Stimulated activated CD8-positive, alpha-beta memory T cell treated with anti-CD3 and anti-CD28 coated beads, Interleukin-15, amount 100 ng/mL, for 24 hours (primary cell): ENCODE results near the gene MMP14.
"Not testable (repeated sequence)": the region's sequence is repeated elsewhere in the genome, so short reads cannot be mapped to it uniquely, and the experiment has no call there.

ENCODE experiments used
- DNase-seq: peaks from one replicate; pipeline ENCODE4 v3.0.0-alpha.2; 2020; ENCODE audit warnings: low read depth

The MMP14 gene

GRCh38 chr14:22842211-22843122, 6.1 kb downstream of the MMP14 start:
- DNase-seq: no peak

DNA sequence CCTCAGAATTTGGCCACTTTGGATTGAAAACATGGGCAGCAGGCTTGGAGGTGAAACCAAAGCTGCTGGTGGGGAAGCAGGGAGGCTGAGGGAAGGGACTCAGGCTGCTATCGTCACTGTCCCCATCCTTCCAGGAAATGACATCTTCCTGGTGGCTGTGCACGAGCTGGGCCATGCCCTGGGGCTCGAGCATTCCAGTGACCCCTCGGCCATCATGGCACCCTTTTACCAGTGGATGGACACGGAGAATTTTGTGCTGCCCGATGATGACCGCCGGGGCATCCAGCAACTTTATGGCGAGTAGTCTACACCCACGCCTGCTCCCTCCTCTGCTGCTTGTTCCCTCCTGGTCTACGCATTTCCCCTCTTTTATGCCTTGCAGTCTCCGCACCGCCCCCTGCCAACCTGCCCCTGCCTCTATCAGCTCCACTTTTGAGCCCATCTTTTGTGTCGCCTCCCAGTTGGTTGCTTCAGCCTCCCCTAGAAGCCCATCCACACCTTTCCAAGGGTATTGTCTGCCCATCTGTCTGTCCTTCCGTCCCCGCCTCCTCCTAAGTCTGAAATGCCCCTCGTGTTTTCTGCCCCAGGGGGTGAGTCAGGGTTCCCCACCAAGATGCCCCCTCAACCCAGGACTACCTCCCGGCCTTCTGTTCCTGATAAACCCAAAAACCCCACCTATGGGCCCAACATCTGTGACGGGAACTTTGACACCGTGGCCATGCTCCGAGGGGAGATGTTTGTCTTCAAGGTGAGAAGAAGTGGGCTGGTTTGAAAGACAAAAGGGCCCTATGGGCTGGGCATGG, 6.9 kb downstream of the MMP14 start:
- no peak for DNase-seq

DNA sequence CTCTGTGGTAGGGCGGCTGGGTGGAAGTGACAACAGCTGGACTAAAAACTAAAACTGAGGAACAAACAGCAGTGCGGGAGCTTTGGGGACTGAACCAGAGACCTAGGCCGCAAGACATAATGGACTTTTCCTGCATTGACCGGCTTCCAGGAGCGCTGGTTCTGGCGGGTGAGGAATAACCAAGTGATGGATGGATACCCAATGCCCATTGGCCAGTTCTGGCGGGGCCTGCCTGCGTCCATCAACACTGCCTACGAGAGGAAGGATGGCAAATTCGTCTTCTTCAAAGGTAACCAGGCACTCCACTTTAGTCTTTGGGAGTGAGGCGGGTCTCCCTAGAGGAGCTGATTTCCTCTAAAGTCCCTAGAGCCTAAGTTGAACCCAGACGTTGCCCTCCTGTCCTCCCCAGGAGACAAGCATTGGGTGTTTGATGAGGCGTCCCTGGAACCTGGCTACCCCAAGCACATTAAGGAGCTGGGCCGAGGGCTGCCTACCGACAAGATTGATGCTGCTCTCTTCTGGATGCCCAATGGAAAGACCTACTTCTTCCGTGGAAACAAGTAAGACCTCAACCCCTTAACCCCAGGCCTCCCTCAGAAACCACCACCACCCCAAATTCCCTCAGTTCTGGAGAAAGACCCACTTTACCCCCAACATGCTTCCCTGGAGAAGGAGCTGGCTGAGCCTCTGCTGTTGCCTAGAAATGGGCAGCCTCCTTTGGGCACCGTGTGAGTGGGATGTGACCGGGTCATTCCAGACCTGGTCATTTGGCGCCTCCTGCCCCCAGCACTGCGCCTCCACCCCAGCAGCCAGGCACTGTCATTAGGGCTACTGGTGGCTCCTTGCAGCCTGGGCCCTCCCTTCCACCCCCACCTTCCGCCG, 8.1 kb downstream of the MMP14 start:
- no peak for DNase-seq

GRCh38 chr14:22845103-22845394, 8.7 kb downstream of the MMP14 start:
- DNase-seq: no peak

DNA sequence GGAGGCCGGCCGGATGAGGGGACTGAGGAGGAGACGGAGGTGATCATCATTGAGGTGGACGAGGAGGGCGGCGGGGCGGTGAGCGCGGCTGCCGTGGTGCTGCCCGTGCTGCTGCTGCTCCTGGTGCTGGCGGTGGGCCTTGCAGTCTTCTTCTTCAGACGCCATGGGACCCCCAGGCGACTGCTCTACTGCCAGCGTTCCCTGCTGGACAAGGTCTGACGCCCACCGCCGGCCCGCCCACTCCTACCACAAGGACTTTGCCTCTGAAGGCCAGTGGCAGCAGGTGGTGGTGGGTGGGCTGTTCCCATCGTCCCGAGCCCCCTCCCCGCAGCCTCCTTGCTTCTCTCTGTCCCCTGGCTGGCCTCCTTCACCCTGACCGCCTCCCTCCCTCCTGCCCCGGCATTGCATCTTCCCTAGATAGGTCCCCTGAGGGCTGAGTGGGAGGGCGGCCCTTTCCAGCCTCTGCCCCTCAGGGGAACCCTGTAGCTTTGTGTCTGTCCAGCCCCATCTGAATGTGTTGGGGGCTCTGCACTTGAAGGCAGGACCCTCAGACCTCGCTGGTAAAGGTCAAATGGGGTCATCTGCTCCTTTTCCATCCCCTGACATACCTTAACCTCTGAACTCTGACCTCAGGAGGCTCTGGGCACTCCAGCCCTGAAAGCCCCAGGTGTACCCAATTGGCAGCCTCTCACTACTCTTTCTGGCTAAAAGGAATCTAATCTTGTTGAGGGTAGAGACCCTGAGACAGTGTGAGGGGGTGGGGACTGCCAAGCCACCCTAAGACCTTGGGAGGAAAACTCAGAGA, 9.6 kb downstream of the MMP14 start:
- DNase-seq: no peak

GRCh38 chr14:22846811-22847307, 10.5 kb downstream of the MMP14 start:
- DNase-seq: no peak

DNA sequence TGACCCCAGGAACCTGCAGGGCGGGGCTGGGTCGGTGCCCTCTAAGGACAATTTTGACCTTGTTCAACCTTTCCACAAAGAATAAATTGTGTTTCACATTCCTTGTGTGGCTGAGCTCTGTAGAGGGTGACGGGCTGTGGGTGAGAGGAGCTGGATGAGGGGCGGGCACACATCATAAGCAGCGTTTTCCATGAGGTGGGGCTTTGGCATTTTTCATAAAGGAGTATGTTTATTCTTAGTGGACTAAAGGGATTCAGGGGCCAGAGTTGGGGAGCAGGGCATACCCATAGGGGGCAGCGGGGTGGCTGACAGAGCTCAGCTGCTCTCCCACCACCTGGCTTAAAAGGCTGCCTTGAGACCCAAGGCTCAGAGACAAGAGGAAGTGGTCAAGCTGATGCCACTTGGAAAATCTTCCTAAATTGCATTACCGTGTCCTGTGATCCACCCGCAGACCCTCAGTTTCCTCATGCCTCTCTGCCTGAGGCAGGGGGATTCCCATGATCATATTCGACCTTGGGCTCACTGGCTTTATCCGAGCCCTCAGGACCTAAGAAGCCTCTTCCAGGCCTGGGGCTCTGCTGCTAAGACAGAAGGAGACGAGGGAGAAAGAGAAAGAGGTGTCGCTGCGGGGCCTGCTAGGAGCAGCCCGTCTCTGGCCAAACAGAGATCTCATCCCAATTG, 11.4 kb downstream of the MMP14 start:
- no peak for DNase-seq

DNA sequence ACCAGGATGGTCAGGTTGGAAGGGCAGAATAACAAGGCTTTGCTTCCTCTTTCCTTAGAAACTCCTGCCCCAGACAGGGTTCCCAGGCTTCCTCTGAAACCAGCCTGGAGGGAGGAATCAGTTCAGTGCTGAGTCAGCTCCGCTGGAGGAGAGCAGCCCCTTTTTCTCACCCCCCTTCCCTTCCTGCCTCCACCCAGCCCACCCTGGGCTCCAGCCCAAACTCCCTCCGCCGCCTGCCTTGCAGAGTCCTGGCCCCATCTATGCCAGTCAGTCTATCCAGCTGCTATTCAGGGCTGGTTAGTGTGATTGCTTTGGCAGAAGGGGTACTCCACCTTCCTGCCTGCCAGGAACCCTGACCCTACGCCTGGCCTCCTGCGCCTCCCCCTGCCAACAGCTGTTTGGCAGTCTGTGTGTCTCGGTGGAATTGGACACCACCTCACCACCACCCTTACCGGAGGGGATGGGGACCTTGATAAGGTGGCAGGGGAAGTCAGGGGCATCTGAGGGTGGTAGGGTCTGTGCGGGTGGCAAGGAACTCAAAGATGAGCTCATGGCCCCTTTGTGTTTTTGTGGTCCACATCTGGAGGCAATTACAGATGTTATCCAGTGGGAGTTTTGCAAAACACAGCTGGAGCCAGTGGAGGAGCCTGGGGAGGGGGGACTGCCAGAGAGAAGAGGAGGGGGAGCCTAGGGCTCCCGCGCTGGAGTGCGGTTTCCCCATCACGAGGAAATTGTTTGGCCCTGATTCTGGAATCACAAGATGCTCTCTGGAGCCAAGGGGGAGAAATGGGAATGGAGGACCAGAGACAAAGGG, 12.2 kb downstream of the MMP14 start:
- no peak for DNase-seq

DNA sequence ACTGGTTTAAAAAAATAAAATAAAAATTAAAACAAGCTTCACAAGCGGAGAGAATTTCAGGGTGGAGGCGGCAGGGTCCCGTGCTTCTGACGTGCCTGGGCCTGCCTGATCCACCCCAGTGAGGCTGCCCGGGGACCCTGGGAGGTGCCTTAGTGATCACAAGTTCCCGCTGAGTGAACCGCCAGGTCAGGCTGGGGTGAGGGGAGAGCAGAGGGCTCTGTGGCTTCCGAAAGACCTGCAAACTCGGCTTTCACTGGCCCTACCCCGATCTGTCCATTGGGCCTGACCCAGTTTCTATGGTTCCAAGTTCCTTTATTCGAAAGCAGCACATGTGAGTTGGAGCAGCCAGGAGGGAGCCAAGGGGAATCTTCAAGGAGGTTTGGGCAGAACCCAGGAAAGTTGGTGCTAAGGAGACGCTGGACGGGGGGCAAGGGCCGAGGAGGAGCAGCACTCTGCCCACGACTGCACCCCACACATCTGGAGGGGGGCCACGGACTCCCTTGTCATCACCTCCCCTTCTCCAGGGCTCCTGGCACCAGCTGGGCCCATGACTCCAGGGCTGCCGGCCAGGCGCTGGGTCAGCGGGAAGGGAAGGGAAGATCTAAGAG, 12.9 kb downstream of the MMP14 start:
- DNase-seq: no peak

GRCh38 chr14:22850944-22851764, 14.8 kb downstream of the MMP14 start:
- no peak for DNase-seq

DNA sequence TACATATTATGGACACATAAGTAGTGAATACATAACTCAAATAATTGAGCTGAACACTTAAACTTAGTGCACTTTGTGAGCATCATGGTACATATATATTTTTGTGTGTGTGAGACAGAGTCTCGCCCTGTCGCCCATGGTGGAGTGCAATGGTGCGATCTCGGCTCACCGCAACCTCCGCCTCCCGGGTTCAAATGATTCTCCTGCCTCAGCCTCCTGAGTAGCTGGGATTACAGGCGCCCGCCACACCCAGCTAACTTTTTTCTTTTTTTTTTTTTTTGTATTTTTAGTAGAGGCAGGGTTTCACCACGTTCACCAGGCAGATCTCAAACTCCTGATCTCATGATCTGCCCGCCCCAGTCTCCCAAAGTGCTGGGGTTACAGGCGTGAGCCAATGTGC, 15.8 kb downstream of the MMP14 start:
- not testable (repeated sequence) for DNase-seq

DNA sequence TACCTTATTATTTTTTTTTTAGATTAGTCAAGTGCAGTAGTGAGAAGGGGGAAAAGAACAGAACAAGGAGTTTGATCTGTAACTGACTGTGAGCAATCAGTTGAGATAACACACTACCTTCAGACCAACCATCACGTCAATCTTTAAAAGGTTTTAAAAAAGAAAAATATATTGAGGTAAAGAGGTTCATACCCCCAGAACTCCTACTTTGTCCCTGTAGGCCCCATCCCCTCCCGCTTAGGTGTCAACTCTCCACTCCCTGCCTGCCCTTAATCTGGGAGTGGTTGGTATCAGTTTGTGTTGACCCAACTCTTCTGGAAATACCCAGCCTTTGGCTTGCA, 16.2 kb downstream of the MMP14 start:
- no peak for DNase-seq

GRCh38 chr14:22852940-22853767, 16.8 kb downstream of the MMP14 start:
- DNase-seq: peak; percentile 99

DNA sequence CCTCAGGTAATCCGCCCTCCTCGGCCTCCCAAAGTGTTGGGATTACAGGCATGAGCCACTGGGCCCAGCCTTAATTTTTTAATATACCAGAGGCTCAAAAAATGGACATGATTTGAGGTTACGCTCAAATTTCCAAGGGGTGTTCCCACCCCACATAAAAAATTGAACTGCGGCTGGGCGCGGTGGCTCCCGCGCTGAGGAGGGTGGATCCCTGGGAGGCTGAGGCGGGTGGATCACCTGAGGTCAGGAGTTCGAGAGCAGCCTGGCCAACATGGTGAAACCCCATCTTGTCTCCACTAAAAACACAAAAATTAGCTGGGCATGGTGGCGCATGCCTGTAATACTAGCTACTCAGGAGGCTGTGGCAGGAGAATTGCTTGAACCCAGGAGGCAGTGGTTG, 17.9 kb downstream of the MMP14 start:
- not testable (repeated sequence) for DNase-seq

GRCh38 chr14:22854963-22855724, 18.8 kb downstream of the MMP14 start:
- DNase-seq: no peak

GRCh38 chr14:22856428-22856827, 20.0 kb downstream of the MMP14 start:
- no peak for DNase-seq

DNA sequence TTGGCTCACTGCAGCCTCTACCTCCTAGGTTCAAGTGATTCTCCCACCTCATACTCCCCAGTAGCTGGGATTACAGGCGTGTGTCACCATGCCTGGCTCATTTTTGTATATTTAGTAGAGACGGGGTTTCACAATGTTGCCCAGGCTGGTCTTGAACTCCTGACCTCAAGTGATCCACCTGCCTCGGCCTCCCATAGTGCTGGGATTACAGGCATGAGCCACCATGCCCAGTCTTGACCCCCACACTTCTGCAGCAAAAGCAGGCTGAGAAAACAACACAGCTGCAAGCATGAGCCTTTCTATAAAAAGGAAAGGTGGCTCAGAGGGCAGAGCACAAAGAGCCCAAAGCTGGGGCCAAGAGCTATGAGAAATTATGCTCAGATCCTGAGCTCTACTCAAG, 24.0 kb downstream of the MMP14 start:
- not testable (repeated sequence) for DNase-seq
